ENCODE results near the gene C12orf42.

The C12orf42 gene

GRCh38 chr12:103273645-103274044, 222.1 kb downstream of the C12orf42 start:
- H3K4me3 ChIP-seq (ENCODE audit: low read length) = no peak overlapping the region
- no peak overlapping the region for H3K56ac ChIP-seq (ENCODE audit: low read length)
- H3K9ac ChIP-seq (ENCODE audit: low read length) = no peak overlapping the region
- H2BK120ac ChIP-seq (ENCODE audit: low read depth, low read length) = no peak overlapping the region
- no peaks in the 10 kb centered on the region for H3K36me3 ChIP-seq (ENCODE audit: control insufficient read depth, insufficient read depth, low read length)
- H4K5ac ChIP-seq (ENCODE audit: low read length) = no peak overlapping the region
- no peaks in the 10 kb centered on the region for H3K79me1 ChIP-seq (ENCODE audit: low read length)
- no peaks in the 10 kb centered on the region for H3K4me1 ChIP-seq (ENCODE audit: control insufficient read depth, low read depth, low read length)
- H4K8ac ChIP-seq (ENCODE audit: low read depth, low read length) = no peak overlapping the region
- H2BK15ac ChIP-seq (replicated peaks; ENCODE audit: low read depth) = no peak overlapping the region
- no peak overlapping the region for H3K27ac ChIP-seq (ENCODE audit: low read depth, low read length)
- no peak overlapping the region for H2BK5ac ChIP-seq (ENCODE audit: low read length)
- no CpG with 5 or more reads among the region's 3 CpGs for WGBS (ENCODE audit: extremely low coverage, insufficient coverage, low lambda C conversion rate)
- peak; percentile 8 for DNase-seq
- no peak overlapping the region for H3K23ac ChIP-seq (ENCODE audit: low read length)
- no peak overlapping the region for H3K4ac ChIP-seq (ENCODE audit: low read depth, low read length)
- no peak overlapping the region for H3K18ac ChIP-seq (ENCODE audit: low read length)
- H3K27me3 ChIP-seq (ENCODE audit: insufficient read depth, low read length, poor library complexity) = no peaks in the 10 kb centered on the region
- no peaks in the 10 kb centered on the region for H3K79me2 ChIP-seq (ENCODE audit: control insufficient read depth, insufficient read depth, low read length)
- H3K4me2 ChIP-seq (ENCODE audit: low read length) = no peak overlapping the region
- H2AK5ac ChIP-seq (ENCODE audit: low read length) = no peak overlapping the region

DNA sequence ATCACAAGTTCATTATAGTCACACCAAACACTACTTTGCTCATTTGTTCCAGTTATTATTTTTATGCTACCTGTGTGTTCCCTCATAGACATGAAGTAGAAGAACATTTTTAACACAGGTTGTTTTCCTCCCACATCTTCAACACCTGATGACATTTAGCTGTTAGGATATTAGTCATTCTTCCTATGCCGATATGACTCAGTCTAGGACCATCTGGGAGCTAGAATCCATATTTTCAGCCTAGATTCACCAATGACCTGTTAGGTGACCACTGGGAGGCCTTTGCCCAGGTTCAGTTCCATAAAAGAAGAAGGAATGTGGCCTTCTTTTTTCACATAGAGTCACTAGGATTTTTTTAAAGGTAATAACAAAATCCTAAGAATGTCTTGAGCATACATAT, 222.8 kb downstream of the C12orf42 start:
- Histone ChIP-seq H4K5ac (ENCODE audit: low read length) (no peak overlapping the region), H3K56ac (ENCODE audit: low read length) (no peak overlapping the region), H2BK15ac (replicated peaks; ENCODE audit: low read depth) (no peak overlapping the region), H3K4ac (ENCODE audit: low read depth, low read length) (no peak overlapping the region), H2BK5ac (ENCODE audit: low read length) (no peak overlapping the region), H3K4me2 (ENCODE audit: low read length) (no peak overlapping the region), H3K4me1 (ENCODE audit: control insufficient read depth, low read depth, low read length) (no peaks in the 10 kb centered on the region), H3K27ac (ENCODE audit: low read depth, low read length) (no peak overlapping the region), H3K4me3 (ENCODE audit: low read length) (no peak overlapping the region), H3K9ac (ENCODE audit: low read length) (no peak overlapping the region), H3K79me1 (ENCODE audit: low read length) (no peaks in the 10 kb centered on the region), H2AK5ac (ENCODE audit: low read length) (no peak overlapping the region), H3K23ac (ENCODE audit: low read length) (no peak overlapping the region), H3K36me3 (ENCODE audit: control insufficient read depth, insufficient read depth, low read length) (no peaks in the 10 kb centered on the region), H3K79me2 (ENCODE audit: control insufficient read depth, insufficient read depth, low read length) (no peaks in the 10 kb centered on the region), H3K27me3 (ENCODE audit: insufficient read depth, low read length, poor library complexity) (no peaks in the 10 kb centered on the region), H4K8ac (ENCODE audit: low read depth, low read length) (no peak overlapping the region), H2BK120ac (ENCODE audit: low read depth, low read length) (no peak overlapping the region), H3K18ac (ENCODE audit: low read length) (no peak overlapping the region)
- no CpG with 5 or more reads among the region's 1 CpG for WGBS (ENCODE audit: extremely low coverage, insufficient coverage, low lambda C conversion rate)
- DNase-seq = no peak

- Histone ChIP-seq H3K4ac (ENCODE audit: low read depth, low read length) (no peak overlapping the region), H3K18ac (ENCODE audit: low read length) (no peak overlapping the region), H4K5ac (ENCODE audit: low read length) (no peak overlapping the region), H2BK120ac (ENCODE audit: low read depth, low read length) (no peak overlapping the region), H3K4me1 (ENCODE audit: control insufficient read depth, low read depth, low read length) (no peaks in the 10 kb centered on the region), H3K27ac (ENCODE audit: low read depth, low read length) (no peak overlapping the region), H3K23ac (ENCODE audit: low read length) (no peak overlapping the region), H2BK5ac (ENCODE audit: low read length) (no peak overlapping the region), H2BK15ac (replicated peaks; ENCODE audit: low read depth) (no peak overlapping the region), H4K8ac (ENCODE audit: low read depth, low read length) (no peak overlapping the region), H3K9ac (ENCODE audit: low read length) (no peak overlapping the region), H3K4me2 (ENCODE audit: low read length) (no peak overlapping the region), H3K27me3 (ENCODE audit: insufficient read depth, low read length, poor library complexity) (no peaks in the 10 kb centered on the region), H3K4me3 (ENCODE audit: low read length) (no peak overlapping the region), H3K79me2 (ENCODE audit: control insufficient read depth, insufficient read depth, low read length) (no peaks in the 10 kb centered on the region), H2AK5ac (ENCODE audit: low read length) (no peak overlapping the region), H3K36me3 (ENCODE audit: control insufficient read depth, insufficient read depth, low read length) (no peaks in the 10 kb centered on the region), H3K56ac (ENCODE audit: low read length) (no peak overlapping the region), H3K79me1 (ENCODE audit: low read length) (no peaks in the 10 kb centered on the region)
- no peak for DNase-seq
Measured at GRCh38 chr12:103269946-103270345, 225.8 kb downstream of the C12orf42 start.

GRCh38 chr12:103268831-103269514, 226.8 kb downstream of the C12orf42 start:
- Histone ChIP-seq H3K4ac (ENCODE audit: low read depth, low read length) (no peak overlapping the region), H2BK15ac (replicated peaks; ENCODE audit: low read depth) (no peak overlapping the region), H3K4me1 (ENCODE audit: control insufficient read depth, low read depth, low read length) (no peaks in the 10 kb centered on the region), H3K4me2 (ENCODE audit: low read length) (no peak overlapping the region), H3K23ac (ENCODE audit: low read length) (no peak overlapping the region), H3K27ac (ENCODE audit: low read depth, low read length) (no peak overlapping the region), H3K36me3 (ENCODE audit: control insufficient read depth, insufficient read depth, low read length) (no peaks in the 10 kb centered on the region), H3K9ac (ENCODE audit: low read length) (no peak overlapping the region), H2AK5ac (ENCODE audit: low read length) (no peak overlapping the region), H4K5ac (ENCODE audit: low read length) (no peak overlapping the region), H3K4me3 (ENCODE audit: low read length) (no peak overlapping the region), H2BK5ac (ENCODE audit: low read length) (no peak overlapping the region), H3K18ac (ENCODE audit: low read length) (no peak overlapping the region), H3K79me2 (ENCODE audit: control insufficient read depth, insufficient read depth, low read length) (no peaks in the 10 kb centered on the region), H2BK120ac (ENCODE audit: low read depth, low read length) (no peak overlapping the region), H3K56ac (ENCODE audit: low read length) (no peak overlapping the region), H3K27me3 (ENCODE audit: insufficient read depth, low read length, poor library complexity) (no peaks in the 10 kb centered on the region), H4K8ac (ENCODE audit: low read depth, low read length) (no peak overlapping the region), H3K79me1 (ENCODE audit: low read length) (no peaks in the 10 kb centered on the region)
- DNase-seq = no peak
- WGBS (ENCODE audit: extremely low coverage, insufficient coverage, low lambda C conversion rate) = no CpG with 5 or more reads among the region's 5 CpGs

DNA sequence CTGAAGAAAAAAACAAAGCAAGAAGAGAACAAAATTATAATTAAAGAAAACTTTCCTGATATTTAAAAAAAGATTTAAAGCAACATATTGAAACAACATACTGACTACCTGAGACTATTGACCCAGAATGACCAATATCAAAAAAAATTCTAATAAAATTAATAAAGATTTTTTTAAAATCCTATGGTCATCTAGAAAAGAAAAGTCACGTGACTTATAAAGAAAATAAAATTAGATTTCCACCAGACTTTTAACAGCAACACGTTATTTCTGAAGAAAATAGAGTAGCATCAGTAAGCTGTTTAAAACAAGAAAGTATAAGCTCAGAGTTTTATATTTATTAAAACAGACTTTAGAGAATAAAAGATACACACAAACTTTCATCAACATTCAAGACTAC, 238.0 kb downstream of the C12orf42 start:
- Histone ChIP-seq H3K27ac (ENCODE audit: low read depth, low read length) (no peak overlapping the region), H4K5ac (ENCODE audit: low read length) (no peak overlapping the region), H2BK5ac (ENCODE audit: low read length) (no peak overlapping the region), H4K8ac (ENCODE audit: low read depth, low read length) (no peak overlapping the region), H3K79me1 (ENCODE audit: low read length) (no peaks in the 10 kb centered on the region), H3K4me2 (ENCODE audit: low read length) (no peak overlapping the region), H3K4me3 (ENCODE audit: low read length) (no peak overlapping the region), H3K4ac (ENCODE audit: low read depth, low read length) (no peak overlapping the region), H3K23ac (ENCODE audit: low read length) (no peak overlapping the region), H2BK120ac (ENCODE audit: low read depth, low read length) (no peak overlapping the region), H3K56ac (ENCODE audit: low read length) (no peak overlapping the region), H2AK5ac (ENCODE audit: low read length) (no peak overlapping the region), H3K4me1 (ENCODE audit: control insufficient read depth, low read depth, low read length) (no peaks in the 10 kb centered on the region), H3K79me2 (ENCODE audit: control insufficient read depth, insufficient read depth, low read length) (no peaks in the 10 kb centered on the region), H3K36me3 (ENCODE audit: control insufficient read depth, insufficient read depth, low read length) (no peaks in the 10 kb centered on the region), H3K27me3 (ENCODE audit: insufficient read depth, low read length, poor library complexity) (no peaks in the 10 kb centered on the region), H3K18ac (ENCODE audit: low read length) (no peak overlapping the region), H2BK15ac (replicated peaks; ENCODE audit: low read depth) (no peak overlapping the region), H3K9ac (ENCODE audit: low read length) (no peak overlapping the region)
- DNase-seq = no peak
- WGBS (ENCODE audit: extremely low coverage, insufficient coverage, low lambda C conversion rate) = no CpG with 5 or more reads among the region's 2 CpGs

All from mesendoderm (in vitro differentiated cells).